ENCODE measurements around the gene SVEP1. TPM values are rescaled to one million over a fixed set of nuclear protein-coding genes. Genes with fewer than 3 reads are reported as not detected.

The SVEP1 gene
- total RNA-seq, 1 donor from 2014 or later, result 1.3 TPM

DNA sequence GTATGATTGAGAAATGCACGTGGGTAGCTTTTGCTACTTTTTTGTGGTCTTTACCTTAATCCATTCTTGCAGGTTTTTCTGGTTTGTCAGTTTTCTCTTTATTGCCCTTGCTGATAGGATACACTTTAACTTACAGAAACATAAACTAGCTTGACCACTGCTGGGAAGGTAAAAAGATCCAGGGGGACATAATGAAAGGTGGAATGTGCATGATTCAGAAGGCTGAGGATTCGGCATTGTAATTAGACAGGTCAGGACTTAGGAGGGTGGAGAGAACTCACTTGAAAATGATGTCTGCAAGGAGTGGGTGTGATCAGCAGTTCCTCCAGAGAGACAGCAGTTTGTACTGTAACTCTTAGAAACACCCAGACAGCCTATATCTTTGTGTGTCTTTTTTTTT, 222.0 kb downstream of the SVEP1 start:
- no peaks in the 10 kb centered on the region for H3K27me3 ChIP-seq (ENCODE audit: control insufficient read depth, insufficient read depth, low read length)
- no peak for FAIRE-seq
- H3K36me3 ChIP-seq (ENCODE audit: control insufficient read depth, insufficient read depth, low read length), result no peaks in the 10 kb centered on the region
- no peak overlapping the region for H3K4me3 ChIP-seq (ENCODE audit: low read depth, low read length)
- DNase-seq (ENCODE audit: low read depth), result peak; percentile 62
- TF ChIP-seq CTCF (IDR thresholded peaks at IDR 0.05; ENCODE audit: insufficient read depth, low read length, severe bottlenecking), result no peak

DNA sequence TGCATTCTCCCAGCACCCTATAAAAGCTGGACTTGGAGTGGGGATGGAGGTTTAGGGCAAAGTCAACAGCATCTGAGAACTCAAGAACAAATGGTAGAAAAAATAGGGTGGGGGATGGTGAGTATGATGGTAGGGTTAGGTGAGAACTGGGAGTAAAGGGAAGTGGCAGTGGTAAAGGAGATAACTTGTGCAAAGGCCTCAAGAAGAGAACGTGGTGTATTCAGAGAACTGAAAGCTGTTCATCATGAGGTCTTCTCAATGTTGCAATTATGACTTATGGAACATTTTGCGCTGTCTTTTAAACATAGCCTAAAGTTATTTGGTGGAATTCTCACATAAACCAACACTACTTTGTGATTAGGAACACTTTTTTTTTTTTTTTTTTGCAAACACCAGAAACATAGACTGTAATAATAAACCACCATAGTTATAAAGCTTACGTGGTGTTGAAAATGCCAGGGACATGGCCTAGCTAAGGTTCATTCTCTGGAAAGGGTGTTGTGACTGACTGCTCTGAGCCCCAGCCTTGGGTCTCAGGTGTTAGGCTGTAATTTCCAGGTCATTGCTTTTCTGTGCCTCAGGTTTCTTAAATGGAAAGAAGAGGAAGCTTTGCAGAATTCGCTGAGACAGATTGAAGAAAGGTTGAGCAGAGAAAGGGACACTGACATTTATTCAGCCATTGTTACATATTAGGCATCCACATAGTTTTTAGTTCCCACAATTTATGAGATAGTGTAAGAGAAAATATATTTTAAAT, 222.7 kb downstream of the SVEP1 start:
- TF ChIP-seq CTCF (IDR thresholded peaks at IDR 0.05; ENCODE audit: insufficient read depth, low read length, severe bottlenecking), result no peak
- no peaks in the 10 kb centered on the region for H3K36me3 ChIP-seq (ENCODE audit: control insufficient read depth, insufficient read depth, low read length)
- no peak for FAIRE-seq
- no peak overlapping the region for H3K4me3 ChIP-seq (ENCODE audit: low read depth, low read length)
- DNase-seq (ENCODE audit: low read depth), result no peak
- no peaks in the 10 kb centered on the region for H3K27me3 ChIP-seq (ENCODE audit: control insufficient read depth, insufficient read depth, low read length)

DNA sequence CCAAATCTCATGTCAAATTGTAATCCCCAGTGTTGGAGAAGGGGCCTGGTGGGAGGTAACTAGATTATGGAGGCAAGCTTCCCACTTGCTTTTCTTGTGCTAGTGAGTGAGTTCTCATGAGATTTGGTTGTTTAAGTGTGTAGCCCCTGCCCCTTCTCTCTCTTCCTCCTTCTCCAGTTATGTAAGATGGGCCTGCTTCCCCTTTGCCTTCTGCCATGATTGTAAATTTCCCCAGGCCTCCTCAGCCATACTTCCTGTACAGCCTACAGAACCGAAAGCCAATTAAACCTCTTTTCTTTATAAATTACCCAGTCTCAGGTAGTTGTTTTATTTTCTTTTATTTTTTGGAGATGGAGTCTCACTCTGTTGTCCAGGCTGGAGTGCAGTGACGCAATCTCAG, 223.6 kb downstream of the SVEP1 start:
- no peak for FAIRE-seq
- DNase-seq (ENCODE audit: low read depth), result no peak
- no peak for TF ChIP-seq CTCF (IDR thresholded peaks at IDR 0.05; ENCODE audit: insufficient read depth, low read length, severe bottlenecking)

DNA sequence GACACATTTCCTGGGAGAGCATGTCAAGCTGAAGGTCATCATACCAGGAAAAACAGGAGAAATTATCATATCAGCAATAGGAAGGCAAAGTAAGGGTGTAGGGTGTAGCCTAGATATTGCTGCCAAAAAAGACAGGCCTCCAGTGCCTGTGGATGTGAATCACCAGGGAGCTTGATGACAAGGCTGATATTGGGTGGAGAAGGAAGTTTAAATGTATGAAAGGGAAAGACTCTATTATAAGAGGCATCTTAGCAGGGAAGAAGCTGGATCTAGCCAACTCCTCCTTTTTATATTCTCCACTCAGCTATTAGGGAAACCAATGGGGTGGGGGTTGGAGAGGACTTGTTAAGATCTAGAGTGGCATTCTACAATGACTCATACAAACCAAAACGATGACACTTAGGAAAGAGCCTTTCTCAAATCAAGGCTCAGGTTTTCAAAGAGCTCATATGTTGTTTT, 228.5 kb downstream of the SVEP1 start:
- Histone ChIP-seq H3K4me3 (ENCODE audit: low read depth, low read length) (no peak overlapping the region), H3K36me3 (ENCODE audit: control insufficient read depth, insufficient read depth, low read length) (no peaks in the 10 kb centered on the region), H3K27me3 (ENCODE audit: control insufficient read depth, insufficient read depth, low read length) (no peaks in the 10 kb centered on the region)
- FAIRE-seq, result no peak
- peak; percentile 85 for DNase-seq (ENCODE audit: low read depth)
- no peak for TF ChIP-seq CTCF (IDR thresholded peaks at IDR 0.05; ENCODE audit: insufficient read depth, low read length, severe bottlenecking)

More for the DNA sequence above, 223.6 kb downstream of the SVEP1 start:
- Histone ChIP-seq H3K27me3 (ENCODE audit: control insufficient read depth, insufficient read depth, low read length) (no peaks in the 10 kb centered on the region), H3K4me3 (ENCODE audit: low read depth, low read length) (no peak overlapping the region), H3K36me3 (ENCODE audit: control insufficient read depth, insufficient read depth, low read length) (no peaks in the 10 kb centered on the region)

GRCh38 chr9:110346325-110346724, 233.2 kb downstream of the SVEP1 start:
- TF ChIP-seq CTCF (IDR thresholded peaks at IDR 0.05; ENCODE audit: insufficient read depth, low read length, severe bottlenecking), result no peak
- no peak for FAIRE-seq
- no peak for DNase-seq (ENCODE audit: low read depth)
- no peaks in the 10 kb centered on the region for H3K27me3 ChIP-seq (ENCODE audit: control insufficient read depth, insufficient read depth, low read length)
- no peaks in the 10 kb centered on the region for H3K36me3 ChIP-seq (ENCODE audit: control insufficient read depth, insufficient read depth, low read length)
- H3K4me3 ChIP-seq (ENCODE audit: low read depth, low read length), result no peak overlapping the region

GRCh38 chr9:110344821-110345220, 234.7 kb downstream of the SVEP1 start:
- Histone ChIP-seq H3K4me3 (ENCODE audit: low read depth, low read length) (no peak overlapping the region), H3K36me3 (ENCODE audit: control insufficient read depth, insufficient read depth, low read length) (no peaks in the 10 kb centered on the region), H3K27me3 (ENCODE audit: control insufficient read depth, insufficient read depth, low read length) (no peaks in the 10 kb centered on the region)
- FAIRE-seq (no peak), DNase-seq (ENCODE audit: low read depth) (no peak)
- TF ChIP-seq CTCF (IDR thresholded peaks at IDR 0.05; ENCODE audit: insufficient read depth, low read length, severe bottlenecking), result no peak

Measured in bronchial epithelial cell (primary cell).